Measurements from ENCODE around the gene BAZ1B.
"Not testable (repeated sequence)": the region's sequence is repeated elsewhere in the genome, so short reads cannot be mapped to it uniquely, and the experiment has no call there.

The BAZ1B gene

GRCh38 chr7:73470208-73470607 is 51.9 kb downstream of the BAZ1B start:
- H3K27me3 ChIP-seq (ENCODE audit: control insufficient read depth in 2 of 2, insufficient read depth in 2 of 2, low read length in 2 of 2), result no peaks in the 10 kb centered on the region
- H3K4me3 ChIP-seq (ENCODE audit: low read length in 2 of 2), result no peak overlapping the region
- H3K9me3 ChIP-seq (ENCODE audit: control insufficient read depth in 2 of 2, low read length in 2 of 2), result no peaks in the 10 kb centered on the region
- no peak overlapping the region for H3K27ac ChIP-seq (ENCODE audit: low read depth in 2 of 2, low read length in 2 of 2)
- peaks cover 44 to 53% of the 10 kb centered on the region in 2 donors for H3K36me3 ChIP-seq (ENCODE audit: control insufficient read depth in 2 of 2, insufficient read depth in 2 of 2, low read length in 2 of 2)
- no peak overlapping the region for H3K9ac ChIP-seq (ENCODE audit: low read depth in 1 of 2, low read length in 2 of 2)
- H3K4me1 ChIP-seq (ENCODE audit: control insufficient read depth in 2 of 2, insufficient read depth in 2 of 2, low read length in 2 of 2), result no peaks in the 10 kb centered on the region

- H3K36me3 ChIP-seq (ENCODE audit: control insufficient read depth in 2 of 2, insufficient read depth in 2 of 2, low read length in 2 of 2), result peaks cover 59 to 72% of the 10 kb centered on the region in 2 donors
- H3K27me3 ChIP-seq (ENCODE audit: control insufficient read depth in 2 of 2, insufficient read depth in 2 of 2, low read length in 2 of 2), result not testable (repeated sequence)
Measured at GRCh38 chr7:73467046-73467445, 55.0 kb downstream of the BAZ1B start.

GRCh38 chr7:73466112-73466511 is 56.0 kb downstream of the BAZ1B start:
- Histone ChIP-seq H3K9ac (ENCODE audit: low read depth in 1 of 2, low read length in 2 of 2) (no peak overlapping the region), H3K36me3 (ENCODE audit: control insufficient read depth in 2 of 2, insufficient read depth in 2 of 2, low read length in 2 of 2) (peaks cover 67 to 77% of the 10 kb centered on the region in 2 donors), H3K9me3 (ENCODE audit: control insufficient read depth in 2 of 2, low read length in 2 of 2) (no peaks in the 10 kb centered on the region), H3K4me3 (ENCODE audit: low read length in 2 of 2) (no peak overlapping the region), H3K27ac (ENCODE audit: low read depth in 2 of 2, low read length in 2 of 2) (no peak overlapping the region), H3K27me3 (ENCODE audit: control insufficient read depth in 2 of 2, insufficient read depth in 2 of 2, low read length in 2 of 2) (no peaks in the 10 kb centered on the region), H3K4me1 (ENCODE audit: control insufficient read depth in 2 of 2, insufficient read depth in 2 of 2, low read length in 2 of 2) (no peaks in the 10 kb centered on the region)

More at GRCh38 chr7:73467046-73467445, 55.0 kb downstream of the BAZ1B start:
- not testable (repeated sequence) for H3K27ac ChIP-seq (ENCODE audit: low read depth in 2 of 2, low read length in 2 of 2); H3K4me3 ChIP-seq (ENCODE audit: low read length in 2 of 2); H3K4me1 ChIP-seq (ENCODE audit: control insufficient read depth in 2 of 2, insufficient read depth in 2 of 2, low read length in 2 of 2); H3K9ac ChIP-seq (ENCODE audit: low read depth in 1 of 2, low read length in 2 of 2); H3K9me3 ChIP-seq (ENCODE audit: control insufficient read depth in 2 of 2, low read length in 2 of 2)

- Histone ChIP-seq H3K9me3 (ENCODE audit: control insufficient read depth in 2 of 2, low read length in 2 of 2) (no peaks in the 10 kb centered on the region), H3K36me3 (ENCODE audit: control insufficient read depth in 2 of 2, insufficient read depth in 2 of 2, low read length in 2 of 2) (peaks cover 67 to 75% of the 10 kb centered on the region in 2 donors)
Measured at GRCh38 chr7:73463966-73464365, 58.1 kb downstream of the BAZ1B start.

GRCh38 chr7:73463260-73463659 is 58.8 kb downstream of the BAZ1B start:
- H3K27ac ChIP-seq (ENCODE audit: low read depth in 2 of 2, low read length in 2 of 2), result no peak overlapping the region
- no peak overlapping the region for H3K9ac ChIP-seq (ENCODE audit: low read depth in 1 of 2, low read length in 2 of 2)
- H3K9me3 ChIP-seq (ENCODE audit: control insufficient read depth in 2 of 2, low read length in 2 of 2), result no peaks in the 10 kb centered on the region
- H3K27me3 ChIP-seq (ENCODE audit: control insufficient read depth in 2 of 2, insufficient read depth in 2 of 2, low read length in 2 of 2), result no peaks in the 10 kb centered on the region
- H3K36me3 ChIP-seq (ENCODE audit: control insufficient read depth in 2 of 2, insufficient read depth in 2 of 2, low read length in 2 of 2), result peaks cover 69 to 70% of the 10 kb centered on the region in 2 donors
- H3K4me1 ChIP-seq (ENCODE audit: control insufficient read depth in 2 of 2, insufficient read depth in 2 of 2, low read length in 2 of 2), result no peaks in the 10 kb centered on the region
- no peak overlapping the region for H3K4me3 ChIP-seq (ENCODE audit: low read length in 2 of 2)

More at GRCh38 chr7:73463966-73464365, 58.1 kb downstream of the BAZ1B start:
- Histone ChIP-seq H3K9ac (ENCODE audit: low read depth in 1 of 2, low read length in 2 of 2) (no peak overlapping the region), H3K27ac (ENCODE audit: low read depth in 2 of 2, low read length in 2 of 2) (no peak overlapping the region), H3K27me3 (ENCODE audit: control insufficient read depth in 2 of 2, insufficient read depth in 2 of 2, low read length in 2 of 2) (no peaks in the 10 kb centered on the region), H3K4me1 (ENCODE audit: control insufficient read depth in 2 of 2, insufficient read depth in 2 of 2, low read length in 2 of 2) (no peaks in the 10 kb centered on the region), H3K4me3 (ENCODE audit: low read length in 2 of 2) (no peak overlapping the region)

GRCh38 chr7:73461782-73462285 is 60.3 kb downstream of the BAZ1B start:
- no peaks in the 10 kb centered on the region for H3K27me3 ChIP-seq (ENCODE audit: control insufficient read depth in 2 of 2, insufficient read depth in 2 of 2, low read length in 2 of 2)
- no peak overlapping the region for H3K4me3 ChIP-seq (ENCODE audit: low read length in 2 of 2)
- H3K4me1 ChIP-seq (ENCODE audit: control insufficient read depth in 2 of 2, insufficient read depth in 2 of 2, low read length in 2 of 2), result no peaks in the 10 kb centered on the region
- H3K27ac ChIP-seq (ENCODE audit: low read depth in 2 of 2, low read length in 2 of 2), result no peak overlapping the region
- no peak overlapping the region for H3K9ac ChIP-seq (ENCODE audit: low read depth in 1 of 2, low read length in 2 of 2)
- peaks cover 69 to 70% of the 10 kb centered on the region in 2 donors for H3K36me3 ChIP-seq (ENCODE audit: control insufficient read depth in 2 of 2, insufficient read depth in 2 of 2, low read length in 2 of 2)
- no peaks in the 10 kb centered on the region for H3K9me3 ChIP-seq (ENCODE audit: control insufficient read depth in 2 of 2, low read length in 2 of 2)

GRCh38 chr7:73454424-73454823 is 67.7 kb downstream of the BAZ1B start:
- Histone ChIP-seq H3K27ac (ENCODE audit: low read depth in 2 of 2, low read length in 2 of 2) (no peak overlapping the region), H3K9ac (ENCODE audit: low read depth in 1 of 2, low read length in 2 of 2) (no peak overlapping the region), H3K36me3 (ENCODE audit: control insufficient read depth in 2 of 2, insufficient read depth in 2 of 2, low read length in 2 of 2) (peaks cover 46 to 55% of the 10 kb centered on the region in 2 donors)

GRCh38 chr7:73452999-73453635 is 69.0 kb downstream of the BAZ1B start:
- H3K36me3 ChIP-seq (ENCODE audit: control insufficient read depth in 2 of 2, insufficient read depth in 2 of 2, low read length in 2 of 2), result peaks cover 53 to 56% of the 10 kb centered on the region in 2 donors
- no peaks in the 10 kb centered on the region for H3K9me3 ChIP-seq (ENCODE audit: control insufficient read depth in 2 of 2, low read length in 2 of 2)
- no peaks in the 10 kb centered on the region for H3K4me1 ChIP-seq (ENCODE audit: control insufficient read depth in 2 of 2, insufficient read depth in 2 of 2, low read length in 2 of 2)
- H3K27me3 ChIP-seq (ENCODE audit: control insufficient read depth in 2 of 2, insufficient read depth in 2 of 2, low read length in 2 of 2), result no peaks in the 10 kb centered on the region
- H3K9ac ChIP-seq (ENCODE audit: low read depth in 1 of 2, low read length in 2 of 2), result no peak overlapping the region
- no peak overlapping the region for H3K27ac ChIP-seq (ENCODE audit: low read depth in 2 of 2, low read length in 2 of 2)
- no peak overlapping the region for H3K4me3 ChIP-seq (ENCODE audit: low read length in 2 of 2)

More at GRCh38 chr7:73454424-73454823, 67.7 kb downstream of the BAZ1B start:
- Histone ChIP-seq H3K4me1 (ENCODE audit: control insufficient read depth in 2 of 2, insufficient read depth in 2 of 2, low read length in 2 of 2) (no peaks in the 10 kb centered on the region), H3K27me3 (ENCODE audit: control insufficient read depth in 2 of 2, insufficient read depth in 2 of 2, low read length in 2 of 2) (no peaks in the 10 kb centered on the region), H3K9me3 (ENCODE audit: control insufficient read depth in 2 of 2, low read length in 2 of 2) (no peaks in the 10 kb centered on the region), H3K4me3 (ENCODE audit: low read length in 2 of 2) (no peak overlapping the region)

GRCh38 chr7:73451780-73452398 is 70.2 kb downstream of the BAZ1B start:
- H3K4me3 ChIP-seq (ENCODE audit: low read length in 2 of 2), result no peak overlapping the region
- no peaks in the 10 kb centered on the region for H3K9me3 ChIP-seq (ENCODE audit: control insufficient read depth in 2 of 2, low read length in 2 of 2)
- H3K27ac ChIP-seq (ENCODE audit: low read depth in 2 of 2, low read length in 2 of 2), result no peak overlapping the region
- no peak overlapping the region for H3K9ac ChIP-seq (ENCODE audit: low read depth in 1 of 2, low read length in 2 of 2)
- H3K4me1 ChIP-seq (ENCODE audit: control insufficient read depth in 2 of 2, insufficient read depth in 2 of 2, low read length in 2 of 2), result no peaks in the 10 kb centered on the region
- H3K27me3 ChIP-seq (ENCODE audit: control insufficient read depth in 2 of 2, insufficient read depth in 2 of 2, low read length in 2 of 2), result no peaks in the 10 kb centered on the region
- peaks cover 55 to 62% of the 10 kb centered on the region in 2 donors for H3K36me3 ChIP-seq (ENCODE audit: control insufficient read depth in 2 of 2, insufficient read depth in 2 of 2, low read length in 2 of 2)

GRCh38 chr7:73449422-73449821 is 72.7 kb downstream of the BAZ1B start:
- Histone ChIP-seq H3K4me1 (ENCODE audit: control insufficient read depth in 2 of 2, insufficient read depth in 2 of 2, low read length in 2 of 2) (no peaks in the 10 kb centered on the region), H3K9ac (ENCODE audit: low read depth in 1 of 2, low read length in 2 of 2) (no peak overlapping the region), H3K9me3 (ENCODE audit: control insufficient read depth in 2 of 2, low read length in 2 of 2) (no peaks in the 10 kb centered on the region), H3K27me3 (ENCODE audit: control insufficient read depth in 2 of 2, insufficient read depth in 2 of 2, low read length in 2 of 2) (no peaks in the 10 kb centered on the region), H3K36me3 (ENCODE audit: control insufficient read depth in 2 of 2, insufficient read depth in 2 of 2, low read length in 2 of 2) (peaks cover 66 to 75% of the 10 kb centered on the region in 2 donors), H3K4me3 (ENCODE audit: low read length in 2 of 2) (no peak overlapping the region), H3K27ac (ENCODE audit: low read depth in 2 of 2, low read length in 2 of 2) (no peak overlapping the region)
